H9 (cell line): ENCODE measurements around the gene MEP1B. TPM values are rescaled to one million over a fixed set of nuclear protein-coding genes. Genes with fewer than 3 reads are reported as not detected.

Source experiments
- DNase-seq: peaks from one replicate; pipeline ENCODE4 v3.0.0-alpha.2; 2017
- H2AFZ ChIP-seq: one replicate; pipeline ENCODE4 v1.6.1; 2013; ENCODE audit warnings: mild to moderate bottlenecking, low read length, control low read depth, moderate library complexity
- H2AK5ac ChIP-seq: 2 replicates; pipeline ENCODE4 v1.6.1; 2013; ENCODE audit warnings: low read length, control low read depth, mixed read lengths; ENCODE audit not compliant: insufficient read length
- H2BK120ac ChIP-seq: one replicate; pipeline ENCODE4 v1.6.1; 2013; ENCODE audit warnings: low read depth, mild to moderate bottlenecking, low read length, control low read depth, inconsistent platforms; ENCODE audit not compliant: poor library complexity, severe bottlenecking
- H2BK12ac ChIP-seq: 2 replicates; pipeline ENCODE4 v1.6.1; 2013; ENCODE audit warnings: low read length, control low read depth, mixed read lengths, low read depth; ENCODE audit not compliant: insufficient read length
- H2BK15ac ChIP-seq: 2 replicates; pipeline ENCODE4 v1.6.1; 2013; ENCODE audit warnings: low read depth, low read length, control low read depth
- H2BK20ac ChIP-seq: one replicate; pipeline ENCODE4 v1.6.1; 2013; ENCODE audit warnings: low read depth, mild to moderate bottlenecking, low read length, control low read depth, inconsistent platforms; ENCODE audit not compliant: poor library complexity, severe bottlenecking
- H2BK5ac ChIP-seq: 2 replicates; pipeline ENCODE4 v1.6.1; 2013; ENCODE audit warnings: low read length, control low read depth, mixed read lengths; ENCODE audit not compliant: insufficient read length
- H3K14ac ChIP-seq: 2 replicates; pipeline ENCODE4 v1.6.1; 2013; ENCODE audit warnings: low read length, control low read depth; ENCODE audit not compliant: insufficient read depth
- H3K18ac ChIP-seq: 2 replicates; pipeline ENCODE4 v1.6.1; 2013; ENCODE audit warnings: low read depth, mild to moderate bottlenecking, mixed read lengths, low read length, control low read depth; ENCODE audit not compliant: insufficient read length
- H3K23ac ChIP-seq: 2 replicates; pipeline ENCODE4 v1.6.1; 2013; ENCODE audit warnings: low read length, control low read depth, mixed read lengths, low read depth; ENCODE audit not compliant: insufficient read length
- H3K23me2 ChIP-seq: 2 replicates; pipeline ENCODE4 v1.6.1; 2013; ENCODE audit warnings: low read depth, mild to moderate bottlenecking, mixed read lengths, low read length, control low read depth; ENCODE audit not compliant: insufficient read length, poor library complexity, severe bottlenecking
- H3K27ac ChIP-seq: 2 replicates; pipeline ENCODE4 v1.5.1; 2013; ENCODE audit warnings: low read length, control low read depth, mixed read lengths, low read depth; ENCODE audit not compliant: insufficient read length
- H3K27me3 ChIP-seq: 2 replicates; pipeline ENCODE4 v1.6.1; 2013; ENCODE audit warnings: low read length, control low read depth, inconsistent platforms; ENCODE audit not compliant: insufficient read depth
- H3K4ac ChIP-seq: 2 replicates; pipeline ENCODE4 v1.6.1; 2013; ENCODE audit warnings: low read depth, mild to moderate bottlenecking, control low read depth, inconsistent platforms, low read length, moderate library complexity
- H3K4me1 ChIP-seq: 2 replicates; pipeline ENCODE4 v1.6.1; 2013; ENCODE audit warnings: low read length, control low read depth, inconsistent platforms; ENCODE audit not compliant: insufficient read depth
- H3K4me2 ChIP-seq: 2 replicates; pipeline ENCODE4 v1.6.1; 2013; ENCODE audit warnings: low read length, control low read depth, mixed read lengths; ENCODE audit not compliant: insufficient read length, insufficient read depth
- H3K56ac ChIP-seq: 2 replicates; pipeline ENCODE4 v1.6.1; 2013; ENCODE audit warnings: low read depth, mild to moderate bottlenecking, mixed read lengths, low read length, control low read depth; ENCODE audit not compliant: insufficient read length
- H3K79me1 ChIP-seq: 2 replicates; pipeline ENCODE4 v1.6.1; 2013; ENCODE audit warnings: low read depth, mild to moderate bottlenecking, moderate library complexity, low read length, control low read depth, inconsistent platforms; ENCODE audit not compliant: insufficient read depth, poor library complexity, severe bottlenecking
- H3K79me2 ChIP-seq: 2 replicates; pipeline ENCODE4 v1.6.1; 2013; ENCODE audit warnings: low read length, control low read depth, inconsistent platforms; ENCODE audit not compliant: insufficient read depth
- H3K9ac ChIP-seq: 2 replicates; pipeline ENCODE4 v1.6.1; 2013; ENCODE audit warnings: low read length, control low read depth, mixed read lengths; ENCODE audit not compliant: insufficient read length; ENCODE audit errors: extremely low read depth
- H3K9me3 ChIP-seq: one replicate; pipeline ENCODE4 v1.6.1; 2013; ENCODE audit warnings: low read depth, low read length, inconsistent platforms; ENCODE audit not compliant: control insufficient read depth
- H3T11ph ChIP-seq: one replicate; pipeline ENCODE4 v1.6.1; 2013; ENCODE audit warnings: mild to moderate bottlenecking, low read length, control low read depth, inconsistent platforms
- H4K20me1 ChIP-seq: one replicate; pipeline ENCODE4 v1.6.1; 2013; ENCODE audit not compliant: control insufficient read depth, insufficient read length, insufficient read depth
- H4K5ac ChIP-seq: 2 replicates; pipeline ENCODE4 v1.6.1; 2013; ENCODE audit warnings: low read depth, mild to moderate bottlenecking, mixed read lengths, low read length, control low read depth; ENCODE audit not compliant: insufficient read length
- H4K8ac ChIP-seq: replicated peaks from 2 replicates; pipeline ENCODE4 v1.6.1; 2013; ENCODE audit warnings: low read length, control low read depth, mixed read lengths, low read depth; ENCODE audit not compliant: insufficient read length
- H4K91ac ChIP-seq: 2 replicates; pipeline ENCODE4 v1.6.1; 2013; ENCODE audit warnings: low read depth, mild to moderate bottlenecking, moderate library complexity, mixed read lengths, low read length, control low read depth; ENCODE audit not compliant: insufficient read length
- H3K27ac Mint-ChIP-seq, 3 experiments: 2 replicates in 2 of 3; 3 replicates in 1 of 3; pipeline ENCODE4 v1.8.0; 2020 to 2021; ENCODE audit warnings: mixed read lengths in 3 of 3, mild to moderate bottlenecking in 1 of 3, moderate library complexity in 1 of 3
- H3K27me3 Mint-ChIP-seq: 2 replicates; pipeline ENCODE4 v1.8.0; 2021; ENCODE audit warnings: low read depth, mild to moderate bottlenecking, moderate library complexity, mixed read lengths
- H3K36me3 Mint-ChIP-seq, 3 experiments: 2 replicates in 2 of 3; 3 replicates in 1 of 3; pipeline ENCODE4 v1.8.0; 2020 to 2021; ENCODE audit warnings: low read depth in 3 of 3, mixed read lengths in 3 of 3; ENCODE audit not compliant: insufficient read depth in 1 of 3
- H3K4me1 Mint-ChIP-seq, 2 experiments: 2 replicates each; pipeline ENCODE4 v1.8.0; 2020; ENCODE audit warnings: mixed read lengths in 2 of 2
- H3K4me3 Mint-ChIP-seq, 2 experiments: 2 replicates in 1 of 2; 3 replicates in 1 of 2; pipeline ENCODE4 v1.8.0; 2020 to 2021; ENCODE audit warnings: mild to moderate bottlenecking in 2 of 2, mixed read lengths in 2 of 2, moderate library complexity in 1 of 2
- H3K9me3 Mint-ChIP-seq, 2 experiments: 2 replicates in 1 of 2; 3 replicates in 1 of 2; pipeline ENCODE4 v1.8.0; 2020; ENCODE audit warnings: mild to moderate bottlenecking in 2 of 2, mixed read lengths in 2 of 2, moderate library complexity in 1 of 2
- WGBS: extraction: QIAGEN DNeasy Blood & Tissue Kit; methylation state at CpG from one replicate; pipeline ENCODE4 v1.1.7; 2013; ENCODE audit warnings: missing lambda C conversion rate, low lambda C conversion rate, mixed read lengths; ENCODE audit not compliant: insufficient read length; ENCODE audit errors: extremely low coverage; 5-methylcytosine and 5-hydroxymethylcytosine counted together
- total RNA-seq: library from RNA; stranded (reverse); gene quantifications from 2 replicates; pipeline ENCODE4 v1.2.1, GENCODE V29; 2021
- TF ChIP-seq, protein P1 (sequence below): fragments of 200-600 bp; sonication (generic); conservative IDR thresholded peaks from 3 replicates; pipeline ENCODE4 v1.8.0; 2021; ENCODE audit warnings: antibody characterized with exemption, mild to moderate bottlenecking

The MEP1B gene
- total RNA-seq, 1 experiment from 2014 or later: not detected

DNA sequence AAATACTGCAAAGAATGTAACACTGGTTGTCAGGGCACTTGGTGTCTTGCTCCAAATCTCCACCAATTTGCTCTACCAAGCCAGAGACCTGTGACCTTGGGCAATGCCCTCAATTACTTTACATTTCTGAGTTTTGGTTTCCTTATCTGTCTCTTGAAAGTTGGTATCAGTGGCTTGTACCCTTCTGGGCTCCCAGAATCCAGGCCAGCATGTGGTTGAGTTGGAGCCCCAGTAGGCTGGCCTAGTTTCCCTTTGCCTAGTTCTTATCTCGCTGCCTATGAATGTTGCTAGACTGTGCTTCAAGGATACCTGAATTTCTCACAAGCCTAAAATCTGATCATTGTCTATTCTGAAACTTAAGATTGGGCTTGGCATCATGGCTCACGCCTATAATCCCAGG, 26.6 kb downstream of the MEP1B start:
- H2AK5ac ChIP-seq: no peak overlapping the region
- no peak overlapping the region for H3K18ac ChIP-seq
- H3K9me3 ChIP-seq: no peaks in the 10 kb centered on the region
- H4K20me1 ChIP-seq: no peaks in the 10 kb centered on the region
- H3K27ac ChIP-seq: no peak overlapping the region
- TF ChIP-seq, protein P1, sequence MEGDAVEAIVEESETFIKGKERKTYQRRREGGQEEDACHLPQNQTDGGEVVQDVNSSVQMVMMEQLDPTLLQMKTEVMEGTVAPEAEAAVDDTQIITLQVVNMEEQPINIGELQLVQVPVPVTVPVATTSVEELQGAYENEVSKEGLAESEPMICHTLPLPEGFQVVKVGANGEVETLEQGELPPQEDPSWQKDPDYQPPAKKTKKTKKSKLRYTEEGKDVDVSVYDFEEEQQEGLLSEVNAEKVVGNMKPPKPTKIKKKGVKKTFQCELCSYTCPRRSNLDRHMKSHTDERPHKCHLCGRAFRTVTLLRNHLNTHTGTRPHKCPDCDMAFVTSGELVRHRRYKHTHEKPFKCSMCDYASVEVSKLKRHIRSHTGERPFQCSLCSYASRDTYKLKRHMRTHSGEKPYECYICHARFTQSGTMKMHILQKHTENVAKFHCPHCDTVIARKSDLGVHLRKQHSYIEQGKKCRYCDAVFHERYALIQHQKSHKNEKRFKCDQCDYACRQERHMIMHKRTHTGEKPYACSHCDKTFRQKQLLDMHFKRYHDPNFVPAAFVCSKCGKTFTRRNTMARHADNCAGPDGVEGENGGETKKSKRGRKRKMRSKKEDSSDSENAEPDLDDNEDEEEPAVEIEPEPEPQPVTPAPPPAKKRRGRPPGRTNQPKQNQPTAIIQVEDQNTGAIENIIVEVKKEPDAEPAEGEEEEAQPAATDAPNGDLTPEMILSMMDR: no peak
- no peak overlapping the region for H3K14ac ChIP-seq
- H3K27ac Mint-ChIP-seq: no peak overlapping the region
- no peak overlapping the region for H3K4me3 Mint-ChIP-seq
- H4K91ac ChIP-seq: no peak overlapping the region
- no peak overlapping the region for H3T11ph ChIP-seq
- H3K79me2 ChIP-seq: no peaks in the 10 kb centered on the region
- no peaks in the 10 kb centered on the region for H3K27me3 Mint-ChIP-seq
- no peaks in the 10 kb centered on the region for H3K23me2 ChIP-seq
- no peak overlapping the region for H2BK5ac ChIP-seq
- no CpG with 5 or more reads among the region's 2 CpGs for WGBS
- no peaks in the 10 kb centered on the region for H3K79me1 ChIP-seq
- no peak overlapping the region for H2BK120ac ChIP-seq
- H2BK20ac ChIP-seq: no peak overlapping the region
- no peak overlapping the region for H3K23ac ChIP-seq
- no peak overlapping the region for H3K4me2 ChIP-seq
- no peak overlapping the region for H2AFZ ChIP-seq
- no peaks in the 10 kb centered on the region for H3K27me3 ChIP-seq
- no peak overlapping the region for H2BK15ac ChIP-seq
- no peak overlapping the region for H3K56ac ChIP-seq
- H3K9me3 Mint-ChIP-seq: no peaks in the 10 kb centered on the region
- DNase-seq: no peak
- H3K9ac ChIP-seq: no peak overlapping the region
- no peaks in the 10 kb centered on the region for H3K4me1 ChIP-seq
- no peak overlapping the region for H4K8ac ChIP-seq
- H4K5ac ChIP-seq: no peak overlapping the region
- H3K4ac ChIP-seq: no peak overlapping the region
- no peak overlapping the region for H2BK12ac ChIP-seq
- peaks cover 0 to 6% of the 10 kb centered on the region in 2 experiments; a peak in 1 of 4 replicates for H3K4me1 Mint-ChIP-seq
- no peaks in the 10 kb centered on the region for H3K36me3 Mint-ChIP-seq
